Right hindlimb (tissue), 1 donor: ENCODE data around the gene PMM2.

ENCODE experiments used
- DNase-seq: peaks from one replicate; pipeline ENCODE4 v3.0.0-alpha.2; 2018

The PMM2 gene

DNA sequence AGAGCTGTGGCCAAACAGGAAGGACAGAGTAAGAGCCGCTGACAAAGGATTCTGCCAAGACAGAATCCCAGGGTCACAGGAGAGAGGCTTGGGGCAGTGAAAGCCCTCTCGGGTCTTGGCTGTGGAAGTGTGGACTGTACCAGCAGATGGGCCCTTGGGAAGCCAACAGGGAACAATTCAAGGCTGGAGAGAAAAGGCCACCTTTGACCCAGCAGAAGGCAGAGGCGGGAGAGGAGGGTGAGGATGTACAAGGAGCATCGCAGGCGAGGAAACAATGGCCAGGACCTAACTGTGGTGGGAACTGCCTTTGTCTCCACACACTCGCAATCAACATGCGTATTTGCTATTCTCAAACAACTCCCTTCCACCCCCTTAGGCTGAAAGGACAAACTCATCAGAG, 55.5 kb downstream of the PMM2 start:
- no peak for DNase-seq

DNA sequence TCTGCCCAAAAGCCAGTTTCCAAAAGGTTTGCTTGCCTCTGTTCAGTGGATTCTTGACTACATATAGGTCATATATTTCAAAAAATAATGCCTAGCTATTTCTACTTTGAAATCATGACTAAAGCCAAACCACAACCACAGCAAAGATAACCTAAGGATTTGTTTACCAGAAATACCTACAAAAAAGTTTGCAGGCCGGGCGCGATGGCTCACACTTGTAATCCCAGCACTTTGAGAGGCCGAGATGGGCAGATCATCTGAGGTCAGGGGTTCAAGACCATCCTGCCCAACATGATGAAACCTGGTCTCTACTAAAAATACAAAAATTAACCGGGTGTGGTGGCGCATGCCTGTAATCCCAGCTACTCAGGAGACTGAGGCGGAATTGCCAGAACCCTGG, 56.0 kb downstream of the PMM2 start:
- no peak for DNase-seq

GRCh38 chr16:8854298-8854948, 56.8 kb downstream of the PMM2 start:
- DNase-seq = no peak

DNA sequence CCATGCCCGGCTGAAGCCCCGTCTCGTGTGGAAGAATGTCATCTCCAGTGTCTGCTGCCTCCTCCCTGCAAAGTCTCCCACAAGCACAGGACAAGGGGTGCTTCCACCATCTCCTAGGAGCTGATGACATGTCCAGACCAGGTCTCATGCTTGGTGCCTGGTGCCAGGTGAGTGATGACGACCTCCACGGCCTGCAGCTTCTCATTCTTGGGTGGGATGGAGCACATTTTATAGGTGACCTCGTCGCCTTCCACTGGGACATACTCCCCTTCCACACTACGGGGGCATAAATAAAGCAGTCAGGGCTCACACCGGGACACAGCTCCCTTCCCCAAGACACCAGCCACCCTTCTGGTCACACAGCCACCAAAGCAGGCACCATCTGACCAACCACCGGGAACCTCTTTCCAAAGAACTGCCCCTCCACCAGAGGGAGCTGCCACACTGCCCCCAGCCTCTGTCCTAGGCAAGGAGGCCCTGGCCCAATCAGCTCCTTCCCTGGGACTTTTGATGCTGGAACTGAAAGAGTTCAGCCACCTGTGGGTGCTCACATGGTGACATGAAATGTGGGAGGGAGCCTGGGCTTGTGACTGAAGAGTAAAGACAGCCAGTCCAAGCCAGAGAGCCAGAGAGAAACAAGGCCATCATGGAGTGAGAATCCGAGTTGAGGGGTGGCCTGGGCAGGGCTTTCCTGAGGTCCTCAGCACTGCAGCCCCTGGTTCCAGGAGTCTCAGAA, 57.6 kb downstream of the PMM2 start:
- DNase-seq = no peak

DNA sequence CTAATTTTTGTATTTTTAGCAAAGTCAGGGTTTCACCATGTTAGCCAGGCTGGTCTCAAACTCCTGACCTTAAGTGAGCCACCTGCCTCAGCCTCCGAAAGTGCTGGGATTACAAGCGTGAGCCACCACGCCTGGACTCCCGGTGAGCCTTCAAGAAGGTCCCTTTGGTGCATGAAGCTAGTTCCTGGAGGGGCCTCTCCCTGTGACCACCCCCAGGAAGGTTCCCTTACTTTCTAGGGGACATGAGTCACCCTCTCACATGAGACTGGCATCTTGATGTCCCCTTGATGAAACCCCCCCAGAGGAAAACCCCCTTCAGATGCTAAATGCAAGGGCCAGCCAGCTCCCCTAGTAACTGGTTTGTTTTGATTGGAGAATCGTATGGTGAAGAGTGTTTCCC, 58.3 kb downstream of the PMM2 start:
- peak; percentile 14 for DNase-seq

- no peak for DNase-seq
These were observed 61.6 kb downstream of the PMM2 start for GRCh38 chr16:8858994-8859912.

- DNase-seq = no peak
These were observed 62.6 kb downstream of the PMM2 start for GRCh38 chr16:8859913-8860881.

DNA sequence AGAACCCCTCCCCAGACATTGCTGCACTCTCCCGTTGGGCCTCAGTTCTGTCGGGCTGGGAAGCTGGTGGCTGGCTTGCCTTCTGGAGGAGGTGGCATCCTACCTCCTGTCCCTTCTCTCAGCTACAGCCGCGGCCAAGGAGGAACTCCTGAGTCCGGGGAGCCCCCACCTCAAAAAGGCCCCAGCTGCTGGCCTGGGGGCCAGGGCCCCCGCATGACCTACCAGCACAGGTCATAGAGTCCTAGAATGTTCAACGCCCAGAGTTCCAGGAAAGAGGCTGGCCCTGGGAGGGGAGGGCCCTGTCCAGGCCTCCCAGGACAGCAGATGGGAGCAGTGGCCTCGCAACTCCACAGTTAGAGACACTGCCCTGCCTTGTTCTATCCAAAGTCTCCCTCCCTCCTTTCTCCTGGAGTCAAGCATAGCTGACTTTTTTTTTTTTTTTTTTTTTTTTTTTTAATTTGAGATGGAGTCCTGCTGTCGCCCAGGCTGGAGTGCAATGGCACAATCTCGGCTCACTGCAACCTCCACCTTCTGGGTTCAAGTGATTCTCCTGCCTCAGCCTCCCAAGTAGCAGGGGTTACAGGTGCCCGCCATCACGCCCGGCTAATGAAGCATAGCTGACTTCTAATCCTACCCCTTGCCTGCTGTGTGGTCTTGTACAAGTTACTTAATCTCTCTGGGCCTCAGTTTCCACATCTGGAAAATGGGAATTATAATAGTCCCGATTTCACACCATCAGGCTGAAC, 64.1 kb downstream of the PMM2 start:
- DNase-seq = no peak

GRCh38 chr16:8862309-8863130, 64.9 kb downstream of the PMM2 start:
- DNase-seq = no peak

- no peak for DNase-seq
These were observed 66.2 kb downstream of the PMM2 start for GRCh38 chr16:8863594-8864424.

DNA sequence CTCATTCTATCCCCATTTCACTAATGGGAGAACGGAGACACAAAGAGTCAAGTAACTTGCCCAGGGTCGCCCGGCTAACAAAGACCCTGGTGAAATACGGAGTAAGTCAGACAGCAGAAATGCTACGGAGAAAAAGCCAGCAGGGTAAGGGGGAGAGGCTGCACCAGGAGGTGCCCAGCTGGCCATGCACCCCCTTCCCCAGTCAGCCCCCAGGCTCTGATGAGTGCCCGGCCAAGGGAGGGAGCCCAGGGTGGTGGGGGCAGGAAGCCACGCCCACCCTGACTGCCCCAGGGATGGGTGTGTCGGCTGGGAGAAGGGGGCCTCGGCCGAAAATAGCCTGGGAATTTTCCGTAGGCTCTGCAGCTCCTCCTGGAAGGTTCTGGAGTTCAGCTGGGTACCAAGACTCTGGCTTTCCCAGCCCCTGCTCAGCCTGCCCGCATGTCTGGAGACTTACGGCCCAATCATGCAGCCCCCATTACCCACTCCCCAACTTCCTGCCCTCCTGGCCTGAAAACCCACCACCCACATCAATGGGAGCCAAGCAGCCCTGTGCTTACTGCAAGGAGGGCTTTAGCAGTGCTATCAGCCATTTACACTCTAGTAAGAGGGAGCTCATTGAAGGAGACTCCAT, 67.0 kb downstream of the PMM2 start:
- DNase-seq = no peak

DNA sequence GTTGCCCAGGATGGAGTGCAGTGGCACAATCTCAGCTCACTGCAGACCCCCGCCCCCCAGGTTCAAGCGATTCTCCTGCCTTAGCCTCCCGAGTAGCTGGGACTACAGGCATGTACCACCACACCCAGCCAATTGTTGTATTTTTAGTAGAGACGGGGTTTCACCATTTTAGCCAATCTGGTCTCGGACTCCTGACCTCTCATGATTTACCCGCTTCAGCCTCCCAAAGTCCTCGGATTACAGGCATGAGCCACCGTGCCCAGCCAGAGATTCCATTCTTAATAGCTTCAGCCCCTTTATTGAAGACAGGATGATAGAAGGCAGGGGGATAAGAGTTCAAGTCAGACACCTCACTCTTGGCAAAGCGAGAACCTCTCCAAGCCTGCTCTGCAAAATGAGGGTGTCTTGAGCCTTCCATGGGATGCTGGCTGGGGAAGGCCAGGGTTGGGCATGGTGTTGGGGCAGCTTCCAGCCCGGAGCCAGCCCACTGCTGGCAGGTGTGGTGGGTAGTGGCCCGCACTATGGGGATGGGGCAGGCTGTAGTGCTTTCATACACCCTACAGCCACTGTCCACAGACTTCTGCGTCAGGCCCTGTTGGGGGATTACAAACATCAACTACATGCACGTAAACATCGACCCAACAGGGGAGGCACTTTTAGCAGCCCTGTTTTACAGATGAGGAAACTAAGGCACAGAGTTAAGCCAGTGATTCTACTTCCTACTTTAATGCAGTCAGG, 67.7 kb downstream of the PMM2 start:
- DNase-seq = no peak

GRCh38 chr16:8866118-8866883, 68.7 kb downstream of the PMM2 start:
- DNase-seq = peak; percentile 82

- no peak for DNase-seq
These were observed 69.2 kb downstream of the PMM2 start for GRCh38 chr16:8866884-8867215.

GRCh38 chr16:8867216-8867931, 69.7 kb downstream of the PMM2 start:
- peak; percentile 61 for DNase-seq

GRCh38 chr16:8867932-8868415, 70.3 kb downstream of the PMM2 start:
- no peak for DNase-seq
